Measurements from ENCODE around the gene GRIN2C.

GRIN2C gene

GRCh38 chr17:74858672-74859458 lies 820 bp downstream of the GRIN2C start:
- DNase-seq (ENCODE audit: low read depth), result no peak
- H3K4me3 ChIP-seq (ENCODE audit: low read length), result no peak overlapping the region
- TF ChIP-seq CTCF (IDR thresholded peaks at IDR 0.05; ENCODE audit: insufficient read depth, low read depth, low read length, missing control alignments), result no peak

GRCh38 chr17:74857191-74857590 lies 2.5 kb downstream of the GRIN2C start:
- TF ChIP-seq CTCF (IDR thresholded peaks at IDR 0.05; ENCODE audit: insufficient read depth, low read depth, low read length, missing control alignments), result no peak
- DNase-seq (ENCODE audit: low read depth), result no peak
- H3K4me3 ChIP-seq (ENCODE audit: low read length), result no peak overlapping the region

- no peak for DNase-seq (ENCODE audit: low read depth)
- TF ChIP-seq CTCF (IDR thresholded peaks at IDR 0.05; ENCODE audit: insufficient read depth, low read depth, low read length, missing control alignments), result no peak
Measured at GRCh38 chr17:74856112-74856511, 3.6 kb downstream of the GRIN2C start.

GRCh38 chr17:74855323-74855722 lies 4.4 kb downstream of the GRIN2C start:
- H3K4me3 ChIP-seq (ENCODE audit: low read length), result no peak overlapping the region
- DNase-seq (ENCODE audit: low read depth), result no peak
- no peak for TF ChIP-seq CTCF (IDR thresholded peaks at IDR 0.05; ENCODE audit: insufficient read depth, low read depth, low read length, missing control alignments)

More at GRCh38 chr17:74856112-74856511, 3.6 kb downstream of the GRIN2C start:
- no peak overlapping the region for H3K4me3 ChIP-seq (ENCODE audit: low read length)

- DNase-seq (ENCODE audit: low read depth), result no peak
- TF ChIP-seq CTCF (IDR thresholded peaks at IDR 0.05; ENCODE audit: insufficient read depth, low read depth, low read length, missing control alignments), result no peak
- H3K4me3 ChIP-seq (ENCODE audit: low read length), result no peak overlapping the region
Measured at GRCh38 chr17:74854792-74855191, 4.9 kb downstream of the GRIN2C start.

- no peak overlapping the region for H3K4me3 ChIP-seq (ENCODE audit: low read length)
- DNase-seq (ENCODE audit: low read depth), result no peak
- TF ChIP-seq CTCF (IDR thresholded peaks at IDR 0.05; ENCODE audit: insufficient read depth, low read depth, low read length, missing control alignments), result no peak
Measured at GRCh38 chr17:74853669-74854068, 6.0 kb downstream of the GRIN2C start.

GRCh38 chr17:74853048-74853397 lies 6.7 kb downstream of the GRIN2C start:
- no peak for TF ChIP-seq CTCF (IDR thresholded peaks at IDR 0.05; ENCODE audit: insufficient read depth, low read depth, low read length, missing control alignments)
- H3K4me3 ChIP-seq (ENCODE audit: low read length), result no peak overlapping the region

More at GRCh38 chr17:74853048-74853397, 6.7 kb downstream of the GRIN2C start:
- no peak for DNase-seq (ENCODE audit: low read depth)

Data from epithelial cell of esophagus (primary cell).